ENCODE measurements around the gene USP50.
A peak's percentile ranks its signal among the peaks of the same experiment; 100 is the strongest.

DNA sequence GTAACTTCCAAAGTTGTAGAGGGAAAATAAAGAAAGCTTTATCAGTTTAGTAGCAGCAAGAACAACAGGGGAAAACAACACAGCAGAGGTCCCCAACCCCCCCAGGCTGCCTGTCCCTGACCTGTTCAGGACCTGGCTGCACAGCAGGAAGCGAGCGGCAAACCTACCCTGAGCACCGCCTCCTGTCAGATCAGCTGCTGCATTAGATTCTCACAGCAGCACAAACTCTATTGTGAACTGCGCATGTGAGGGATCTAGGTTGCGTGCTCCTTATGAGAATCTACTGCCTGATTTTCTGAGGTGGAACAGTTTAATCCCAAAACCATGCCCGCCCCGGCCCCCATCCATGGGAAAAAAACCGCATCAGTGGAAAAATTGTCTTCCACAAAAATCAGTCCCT, 40.3 kb downstream of the USP50 start:
- TF ChIP-seq CTCF (IDR thresholded peaks at IDR 0.05 in 8 of 11, conservative IDR thresholded peaks at IDR 0.05 in 3 of 11) (no peak), POLR2AphosphoS5 (IDR thresholded peaks at IDR 0.05) (peak; percentile 47 to 74 (median 60))
